ENCODE results near the gene TRIO. TPM values are rescaled to one million over a fixed set of nuclear protein-coding genes. Genes with fewer than 3 reads are reported as not detected.

Gene TRIO
- total and polyA plus RNA-seq, 2 donors (not counting 3 experiments of a cell fraction or from before 2014, with no cell fraction given): 82.9 to 248 TPM

DNA sequence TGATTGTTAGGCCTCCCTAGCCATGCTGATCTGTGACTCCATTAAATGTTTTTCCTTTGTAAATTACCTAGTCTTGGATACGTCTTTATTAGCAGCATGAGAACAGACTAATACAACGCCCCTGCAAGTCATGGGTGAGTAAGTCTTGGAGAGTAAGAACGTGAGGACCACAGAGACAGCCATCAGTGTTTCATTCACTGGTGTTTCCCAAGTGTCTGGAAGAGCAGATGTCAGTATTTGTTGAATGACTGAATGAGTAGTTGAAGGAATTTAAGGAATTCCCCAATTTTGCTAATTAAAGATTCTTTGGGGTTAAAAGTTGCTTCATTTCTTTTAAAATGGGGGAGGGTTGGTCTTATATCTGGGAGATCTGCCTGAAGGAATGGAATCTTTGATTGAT is 178.8 kb downstream of the TRIO start:
- Histone ChIP-seq H2AFZ (ENCODE audit: low read depth, low read length) (no peak overlapping the region), H3K36me3 (ENCODE audit: control insufficient read depth in 2 of 2, extremely low read depth in 1 of 2, insufficient read depth in 2 of 2, low read length in 2 of 2) (peaks cover 11 to 15% of the 10 kb centered on the region in 2 experiments), H3K4me1 (ENCODE audit: control insufficient read depth, extremely low read depth, insufficient read depth, low read length) (no peaks in the 10 kb centered on the region)

More for the DNA sequence above, 178.8 kb downstream of the TRIO start:
- peaks cover 2% of the 10 kb centered on the region for H4K20me1 ChIP-seq (replicated peaks; ENCODE audit: control insufficient read depth, extremely low read depth, insufficient read depth, low read length)
- ChIA-PET POLR2A (no interaction called here), CTCF (interaction anchor here (1.2 kb wide), 1 partner anchor 20 kb away, joined by 3 read pairs; no protein-coding TSS in a partner anchor)
- no peaks in the 10 kb centered on the region for H3K9me3 ChIP-seq (replicated peaks; ENCODE audit: control insufficient read depth, insufficient read depth, low read length)
- no peaks in the 10 kb centered on the region for H3K27me3 ChIP-seq (ENCODE audit: control insufficient read depth in 2 of 2, insufficient read depth in 2 of 2, low read length in 2 of 2)
- intact Hi-C loops (cut with micrococcal nuclease): no loop called here
- H3K4me2 ChIP-seq (ENCODE audit: insufficient read depth, low read length): no peak overlapping the region
- no peak overlapping the region for H3K27ac ChIP-seq (ENCODE audit: insufficient read depth, low read depth, low read length)
- dilution Hi-C loops (cut with MboI; ENCODE audit: extremely low pct_ligation_motif_present, low sequenced_read_pairs): no loop called here
- TF ChIP-seq POLR2AphosphoS5 (IDR thresholded peaks at IDR 0.05; ENCODE audit: insufficient read depth, low read depth, low read length): no peak
- TF ChIP-seq CTCF (IDR thresholded peaks at IDR 0.05; ENCODE audit: extremely low read depth in 1 of 2, insufficient read depth in 1 of 2, low read depth in 1 of 2, low read length in 2 of 2): no peak
- TF ChIP-seq, protein P1, sequence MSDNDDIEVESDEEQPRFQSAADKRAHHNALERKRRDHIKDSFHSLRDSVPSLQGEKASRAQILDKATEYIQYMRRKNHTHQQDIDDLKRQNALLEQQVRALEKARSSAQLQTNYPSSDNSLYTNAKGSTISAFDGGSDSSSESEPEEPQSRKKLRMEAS (IDR thresholded peaks at IDR 0.05; ENCODE audit: insufficient read depth, insufficient read length): no peak
- no peak for TF ChIP-seq EZH2 (IDR thresholded peaks at IDR 0.05; ENCODE audit: borderline replicate concordance, low read depth, low read length, severe bottlenecking)
- no peak for TF ChIP-seq GATA2 (IDR thresholded peaks at IDR 0.05; ENCODE audit: insufficient read depth, insufficient read length, low read depth, low read length)
- TF ChIP-seq POLR2A (IDR thresholded peaks at IDR 0.05; ENCODE audit: low read depth, low read length): no peak
- TF ChIP-seq FOS (IDR thresholded peaks at IDR 0.05; ENCODE audit: borderline replicate concordance, insufficient read depth, low read length): no peak
- TF ChIP-seq MYC (IDR thresholded peaks at IDR 0.05; ENCODE audit: low read depth, low read length): no peak
- no peak for TF ChIP-seq JUN (IDR thresholded peaks at IDR 0.05; ENCODE audit: borderline replicate concordance, insufficient read depth, insufficient read length, low read depth)
- FAIRE-seq (no peak), DNase-seq (ENCODE audit: low read depth, low spot score) (no peak)
- no peaks in the 10 kb centered on the region for H3K9me1 ChIP-seq (replicated peaks; ENCODE audit: control insufficient read depth, extremely low read depth, insufficient read depth, low read length)
- H3K9ac ChIP-seq (replicated peaks; ENCODE audit: extremely low read depth, insufficient read depth, low read length): no peak overlapping the region
- H3K4me3 ChIP-seq (replicated peaks in 1 of 3; ENCODE audit: insufficient read depth in 1 of 3, low read depth in 1 of 3, low read length in 3 of 3): no peak overlapping the region
- BruUV-seq (replicated peaks): no TSS peak
- H3K79me2 ChIP-seq (ENCODE audit: control insufficient read depth, insufficient read depth, low read length): peaks cover 75% of the 10 kb centered on the region
